Subcutaneous abdominal adipose tissue (tissue), 5 donors: ENCODE measurements around the gene KCNT2.

Experiments
- H3K27ac ChIP-seq: one replicate; pipeline ENCODE4 v1.7.0; 2013; ENCODE audit warnings: low read depth, mild to moderate bottlenecking, inconsistent platforms, low read length, moderate library complexity
- H3K27me3 ChIP-seq, 5 donors: one replicate each; pipeline ENCODE4 v1.7.0; 2013; ENCODE audit warnings: low read length in 5 of 5, inconsistent platforms in 1 of 5; ENCODE audit not compliant: control insufficient read depth in 5 of 5, insufficient read depth in 4 of 5
- H3K36me3 ChIP-seq, 5 donors: one replicate each; pipeline ENCODE4 v1.7.0; 2013; ENCODE audit warnings: low read length in 5 of 5; ENCODE audit not compliant: control insufficient read depth in 5 of 5, insufficient read depth in 5 of 5
- H3K4me1 ChIP-seq, 5 donors: one replicate each; pipeline ENCODE4 v1.7.0; 2013; ENCODE audit warnings: low read length in 5 of 5, mild to moderate bottlenecking in 3 of 5, moderate library complexity in 1 of 5; ENCODE audit not compliant: control insufficient read depth in 5 of 5, insufficient read depth in 5 of 5
- H3K4me3 ChIP-seq, 5 donors: one replicate each; pipeline ENCODE4 v1.7.0; 2013; ENCODE audit warnings: low read length in 5 of 5, low read depth in 1 of 5
- H3K9ac ChIP-seq, 5 donors: one replicate each; pipeline ENCODE4 v1.7.0; 2013; ENCODE audit warnings: low read length in 5 of 5, mild to moderate bottlenecking in 4 of 5, moderate library complexity in 3 of 5
- H3K9me3 ChIP-seq, 5 donors: one replicate each; pipeline ENCODE4 v1.7.0; 2013; ENCODE audit warnings: low read length in 5 of 5; ENCODE audit not compliant: control insufficient read depth in 5 of 5
- donor health status: healthy.
- donor health status: healthy.
- donor health status: healthy.
- donor health status: healthy.
- donor health status: healthy.

The KCNT2 gene

DNA sequence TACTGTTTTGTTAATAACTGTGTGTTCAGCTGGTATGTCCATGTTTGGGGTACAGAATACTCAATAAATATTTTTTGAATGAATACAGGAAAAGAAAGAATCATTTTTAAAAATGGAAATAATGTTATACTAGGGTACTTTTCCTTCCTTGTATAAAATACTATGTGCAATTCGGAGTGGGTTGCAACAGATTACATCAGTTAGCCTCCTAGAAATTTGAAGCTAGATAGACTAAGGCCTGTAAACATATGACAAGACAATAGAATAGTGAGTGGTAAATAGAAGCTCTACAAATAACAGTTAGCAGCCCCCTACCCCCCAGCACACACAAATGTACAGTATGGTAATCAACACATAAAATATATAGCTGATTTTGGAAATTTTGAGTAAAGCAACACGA is 195.9 kb downstream of the KCNT2 start:
- no peak overlapping the region for H3K4me3 ChIP-seq
- no peaks in the 10 kb centered on the region for H3K9me3 ChIP-seq
- H3K27ac ChIP-seq: no peak overlapping the region
- no peak overlapping the region for H3K9ac ChIP-seq
- H3K4me1 ChIP-seq: peaks cover 0 to 8% (median 0%) of the 10 kb centered on the region in 5 donors
- no peaks in the 10 kb centered on the region for H3K27me3 ChIP-seq
- no peaks in the 10 kb centered on the region for H3K36me3 ChIP-seq

DNA sequence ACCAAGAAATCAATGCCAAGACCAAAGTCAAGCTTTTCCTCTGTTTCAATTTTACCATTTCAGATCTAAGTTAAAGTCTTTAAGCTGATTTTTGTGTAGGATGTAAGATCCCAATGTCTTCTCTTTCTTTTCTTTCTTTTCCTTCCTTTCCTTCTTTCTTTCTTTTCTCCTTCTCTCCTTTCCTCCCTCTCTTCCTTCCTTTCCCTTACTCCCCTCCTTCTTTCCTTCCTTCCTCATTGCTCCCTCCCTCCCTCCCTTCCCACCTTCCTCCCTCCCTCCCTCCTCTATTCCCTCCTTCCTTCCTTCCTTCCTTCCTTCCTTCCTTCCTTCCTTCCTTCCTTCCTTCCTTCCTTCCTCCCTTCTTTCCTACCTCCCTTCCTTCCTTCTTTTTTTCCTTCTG is 197.5 kb downstream of the KCNT2 start:
- Histone ChIP-seq H3K9me3 (no peaks in the 10 kb centered on the region), H3K27me3 (no peaks in the 10 kb centered on the region), H3K4me1 (peaks cover 0 to 8% (median 0%) of the 10 kb centered on the region in 5 donors), H3K4me3 (no peak overlapping the region), H3K9ac (no peak overlapping the region), H3K36me3 (no peaks in the 10 kb centered on the region), H3K27ac (no peak overlapping the region)

DNA sequence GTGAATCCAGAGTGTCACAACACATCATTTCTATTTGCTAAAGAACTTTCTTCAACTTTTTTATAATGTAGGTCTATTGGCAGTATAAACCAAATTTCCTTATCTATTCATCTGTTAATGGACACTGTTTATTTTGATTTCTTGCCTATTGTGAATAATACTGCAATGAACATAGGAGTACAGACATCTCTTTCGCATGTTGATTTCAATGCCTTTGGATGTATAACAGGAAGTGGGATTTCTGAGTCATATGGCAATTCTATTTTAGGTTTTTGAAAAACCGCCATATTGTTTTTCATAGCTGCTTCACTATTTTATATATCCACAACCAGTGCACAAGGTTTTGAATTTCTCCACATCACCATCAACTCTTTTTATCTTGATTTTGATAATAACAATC is 198.7 kb downstream of the KCNT2 start:
- Histone ChIP-seq H3K27me3 (no peaks in the 10 kb centered on the region), H3K9ac (no peak overlapping the region), H3K27ac (no peak overlapping the region), H3K36me3 (no peaks in the 10 kb centered on the region), H3K4me3 (no peak overlapping the region), H3K9me3 (no peaks in the 10 kb centered on the region), H3K4me1 (peaks cover 0 to 8% (median 0%) of the 10 kb centered on the region in 5 donors)

DNA sequence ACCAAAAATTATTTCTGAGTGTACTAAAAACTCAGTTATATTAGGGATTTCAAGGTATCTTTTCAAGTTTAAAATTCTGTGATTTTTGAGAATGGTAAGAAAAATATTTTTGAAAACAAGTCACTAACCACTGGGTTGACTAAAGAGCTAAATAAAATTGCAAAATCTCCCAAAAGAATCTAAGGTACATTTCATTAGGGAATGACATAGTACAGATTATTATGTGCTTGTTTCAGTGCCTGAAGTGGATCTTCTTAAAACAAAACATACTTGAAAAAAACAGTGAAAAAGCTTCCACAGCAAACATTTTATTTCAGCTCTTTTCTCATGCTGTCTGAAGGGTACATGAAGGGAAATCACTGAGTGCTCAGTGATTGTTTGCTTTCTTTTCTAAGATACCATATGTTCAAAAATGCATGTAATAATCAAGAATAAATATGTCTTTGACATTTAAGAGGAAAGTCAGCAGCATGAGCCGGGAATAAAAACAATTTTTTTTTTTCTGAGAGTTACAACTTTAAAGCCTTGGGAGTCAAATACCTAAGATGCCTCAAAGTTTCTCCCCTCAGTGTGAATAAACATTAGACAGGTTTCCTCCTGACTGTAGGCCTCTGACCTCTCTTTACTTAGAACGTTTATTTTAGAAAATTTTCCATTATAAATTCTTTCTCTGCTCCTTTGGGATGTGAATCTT is 200.7 kb downstream of the KCNT2 start:
- H3K4me1 ChIP-seq: peaks cover 0 to 8% (median 0%) of the 10 kb centered on the region in 5 donors
- no peak overlapping the region for H3K4me3 ChIP-seq
- H3K27ac ChIP-seq: no peak overlapping the region
- H3K27me3 ChIP-seq: no peaks in the 10 kb centered on the region
- H3K9me3 ChIP-seq: no peaks in the 10 kb centered on the region
- no peak overlapping the region for H3K9ac ChIP-seq
- H3K36me3 ChIP-seq: no peaks in the 10 kb centered on the region

- Histone ChIP-seq H3K9ac (no peak overlapping the region), H3K4me3 (no peak overlapping the region), H3K4me1 (peaks cover 0 to 8% (median 3%) of the 10 kb centered on the region in 5 donors), H3K27me3 (no peaks in the 10 kb centered on the region), H3K9me3 (no peaks in the 10 kb centered on the region), H3K27ac (no peak overlapping the region), H3K36me3 (no peaks in the 10 kb centered on the region)
These were observed 202.4 kb downstream of the KCNT2 start for GRCh38 chr1:196405839-196406238.

DNA sequence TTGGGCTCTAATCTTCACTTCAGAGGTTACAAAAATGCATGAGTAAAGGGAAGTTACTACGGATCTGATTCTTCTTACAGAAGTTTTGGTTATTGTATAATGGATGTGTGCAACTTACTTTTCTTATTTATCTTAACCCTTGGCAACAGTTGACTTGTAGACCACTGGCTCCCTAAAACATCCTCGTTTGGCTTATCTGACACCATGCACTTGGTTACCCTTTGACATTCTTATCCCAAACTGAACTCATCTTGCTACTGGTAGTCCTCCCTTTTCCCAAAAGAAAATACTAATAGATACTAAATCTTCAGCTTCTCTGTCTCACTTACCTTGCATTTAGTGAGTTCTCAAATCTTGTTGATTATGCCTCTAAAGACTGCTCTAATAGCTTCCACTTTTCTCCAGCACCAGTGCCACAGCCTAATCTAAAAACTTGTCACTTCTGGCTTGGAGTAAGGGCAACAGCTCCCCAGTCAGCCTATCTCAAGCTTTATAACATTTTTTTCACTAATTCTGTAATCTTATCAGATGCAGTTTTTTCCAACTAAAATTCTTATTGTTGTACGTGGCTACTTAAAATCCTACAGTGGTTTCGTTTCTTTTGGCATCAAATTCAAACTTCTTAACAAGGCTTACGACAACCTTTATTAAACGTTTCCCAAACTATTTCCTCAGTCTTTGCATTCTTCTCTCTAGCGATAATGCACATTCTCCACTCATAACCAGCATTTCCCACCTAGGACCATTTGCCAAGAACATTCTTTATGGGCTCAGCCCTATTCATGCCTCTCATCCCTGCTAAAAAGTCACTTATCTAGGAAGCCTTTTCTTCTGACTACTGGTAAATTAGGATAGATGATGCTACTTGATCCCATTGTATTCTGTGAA is 204.2 kb downstream of the KCNT2 start:
- H3K4me3 ChIP-seq: no peak overlapping the region

GRCh38 chr1:196401891-196402290 is 206.3 kb downstream of the KCNT2 start:
- Histone ChIP-seq H3K4me1 (peaks cover 0 to 8% (median 0%) of the 10 kb centered on the region in 5 donors), H3K27me3 (no peaks in the 10 kb centered on the region), H3K27ac (no peak overlapping the region), H3K36me3 (no peaks in the 10 kb centered on the region), H3K9me3 (no peaks in the 10 kb centered on the region), H3K9ac (no peak overlapping the region), H3K4me3 (no peak overlapping the region)

More for the DNA sequence above, 204.2 kb downstream of the KCNT2 start:
- no peak overlapping the region for H3K9ac ChIP-seq
- no peaks in the 10 kb centered on the region for H3K36me3 ChIP-seq
- H3K27me3 ChIP-seq: no peaks in the 10 kb centered on the region
- no peaks in the 10 kb centered on the region for H3K9me3 ChIP-seq
- H3K27ac ChIP-seq: no peak overlapping the region
- peaks cover 0 to 8% (median 5%) of the 10 kb centered on the region in 5 donors for H3K4me1 ChIP-seq

DNA sequence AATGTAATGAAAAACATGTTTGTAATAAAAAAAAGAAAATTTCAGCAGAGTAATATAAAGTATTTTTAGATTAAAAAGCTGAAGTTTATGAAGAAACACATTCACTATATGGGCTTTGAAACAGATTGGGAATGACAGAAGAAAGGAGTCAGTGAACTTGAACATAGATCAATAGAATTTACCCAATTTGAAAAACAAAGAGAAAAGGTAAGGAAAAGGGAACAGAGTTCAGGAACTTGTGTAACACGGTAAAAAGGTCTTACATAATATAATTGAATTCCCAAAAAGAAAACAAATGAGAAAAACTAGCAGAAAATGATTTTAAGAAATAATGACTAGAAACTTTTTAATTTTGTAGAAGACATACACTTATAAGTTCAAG is 206.8 kb downstream of the KCNT2 start:
- Histone ChIP-seq H3K9me3 (no peaks in the 10 kb centered on the region), H3K4me3 (no peak overlapping the region), H3K4me1 (peaks cover 0 to 8% (median 0%) of the 10 kb centered on the region in 5 donors), H3K9ac (no peak overlapping the region), H3K36me3 (no peaks in the 10 kb centered on the region), H3K27ac (no peak overlapping the region), H3K27me3 (no peaks in the 10 kb centered on the region)

GRCh38 chr1:196400478-196401451 is 207.5 kb downstream of the KCNT2 start:
- Histone ChIP-seq H3K4me1 (peaks cover 0 to 8% (median 0%) of the 10 kb centered on the region in 5 donors), H3K9me3 (no peaks in the 10 kb centered on the region), H3K27me3 (no peaks in the 10 kb centered on the region), H3K27ac (no peak overlapping the region), H3K36me3 (no peaks in the 10 kb centered on the region), H3K4me3 (no peak overlapping the region), H3K9ac (no peak overlapping the region)
